H9 (cell line): ENCODE results near the gene DCANP1. TPM values are rescaled to one million over a fixed set of nuclear protein-coding genes. Genes with fewer than 3 reads are reported as not detected.

Experiments used
- DNase-seq: peaks from one replicate; pipeline ENCODE4 v3.0.0-alpha.2; 2017
- H2AFZ ChIP-seq: one replicate; pipeline ENCODE4 v1.6.1; 2013; ENCODE audit warnings: mild to moderate bottlenecking, low read length, control low read depth, moderate library complexity
- H2AK5ac ChIP-seq: 2 replicates; pipeline ENCODE4 v1.6.1; 2013; ENCODE audit warnings: low read length, control low read depth, mixed read lengths; ENCODE audit not compliant: insufficient read length
- H2BK120ac ChIP-seq: one replicate; pipeline ENCODE4 v1.6.1; 2013; ENCODE audit warnings: low read depth, mild to moderate bottlenecking, low read length, control low read depth, inconsistent platforms; ENCODE audit not compliant: poor library complexity, severe bottlenecking
- H2BK12ac ChIP-seq: 2 replicates; pipeline ENCODE4 v1.6.1; 2013; ENCODE audit warnings: low read length, control low read depth, mixed read lengths, low read depth; ENCODE audit not compliant: insufficient read length
- H2BK15ac ChIP-seq: 2 replicates; pipeline ENCODE4 v1.6.1; 2013; ENCODE audit warnings: low read depth, low read length, control low read depth
- H2BK20ac ChIP-seq: one replicate; pipeline ENCODE4 v1.6.1; 2013; ENCODE audit warnings: low read depth, mild to moderate bottlenecking, low read length, control low read depth, inconsistent platforms; ENCODE audit not compliant: poor library complexity, severe bottlenecking
- H2BK5ac ChIP-seq: 2 replicates; pipeline ENCODE4 v1.6.1; 2013; ENCODE audit warnings: low read length, control low read depth, mixed read lengths; ENCODE audit not compliant: insufficient read length
- H3K14ac ChIP-seq: 2 replicates; pipeline ENCODE4 v1.6.1; 2013; ENCODE audit warnings: low read length, control low read depth; ENCODE audit not compliant: insufficient read depth
- H3K18ac ChIP-seq: 2 replicates; pipeline ENCODE4 v1.6.1; 2013; ENCODE audit warnings: low read depth, mild to moderate bottlenecking, mixed read lengths, low read length, control low read depth; ENCODE audit not compliant: insufficient read length
- H3K23ac ChIP-seq: 2 replicates; pipeline ENCODE4 v1.6.1; 2013; ENCODE audit warnings: low read length, control low read depth, mixed read lengths, low read depth; ENCODE audit not compliant: insufficient read length
- H3K23me2 ChIP-seq: 2 replicates; pipeline ENCODE4 v1.6.1; 2013; ENCODE audit warnings: low read depth, mild to moderate bottlenecking, mixed read lengths, low read length, control low read depth; ENCODE audit not compliant: insufficient read length, poor library complexity, severe bottlenecking
- H3K27ac ChIP-seq: 2 replicates; pipeline ENCODE4 v1.5.1; 2013; ENCODE audit warnings: low read length, control low read depth, mixed read lengths, low read depth; ENCODE audit not compliant: insufficient read length
- H3K27me3 ChIP-seq: 2 replicates; pipeline ENCODE4 v1.6.1; 2013; ENCODE audit warnings: low read length, control low read depth, inconsistent platforms; ENCODE audit not compliant: insufficient read depth
- H3K4ac ChIP-seq: 2 replicates; pipeline ENCODE4 v1.6.1; 2013; ENCODE audit warnings: low read depth, mild to moderate bottlenecking, control low read depth, inconsistent platforms, low read length, moderate library complexity
- H3K4me1 ChIP-seq: 2 replicates; pipeline ENCODE4 v1.6.1; 2013; ENCODE audit warnings: low read length, control low read depth, inconsistent platforms; ENCODE audit not compliant: insufficient read depth
- H3K4me2 ChIP-seq: 2 replicates; pipeline ENCODE4 v1.6.1; 2013; ENCODE audit warnings: low read length, control low read depth, mixed read lengths; ENCODE audit not compliant: insufficient read length, insufficient read depth
- H3K56ac ChIP-seq: 2 replicates; pipeline ENCODE4 v1.6.1; 2013; ENCODE audit warnings: low read depth, mild to moderate bottlenecking, mixed read lengths, low read length, control low read depth; ENCODE audit not compliant: insufficient read length
- H3K79me1 ChIP-seq: 2 replicates; pipeline ENCODE4 v1.6.1; 2013; ENCODE audit warnings: low read depth, mild to moderate bottlenecking, moderate library complexity, low read length, control low read depth, inconsistent platforms; ENCODE audit not compliant: insufficient read depth, poor library complexity, severe bottlenecking
- H3K79me2 ChIP-seq: 2 replicates; pipeline ENCODE4 v1.6.1; 2013; ENCODE audit warnings: low read length, control low read depth, inconsistent platforms; ENCODE audit not compliant: insufficient read depth
- H3K9ac ChIP-seq: 2 replicates; pipeline ENCODE4 v1.6.1; 2013; ENCODE audit warnings: low read length, control low read depth, mixed read lengths; ENCODE audit not compliant: insufficient read length; ENCODE audit errors: extremely low read depth
- H3K9me3 ChIP-seq: one replicate; pipeline ENCODE4 v1.6.1; 2013; ENCODE audit warnings: low read depth, low read length, inconsistent platforms; ENCODE audit not compliant: control insufficient read depth
- H3T11ph ChIP-seq: one replicate; pipeline ENCODE4 v1.6.1; 2013; ENCODE audit warnings: mild to moderate bottlenecking, low read length, control low read depth, inconsistent platforms
- H4K20me1 ChIP-seq: one replicate; pipeline ENCODE4 v1.6.1; 2013; ENCODE audit not compliant: control insufficient read depth, insufficient read length, insufficient read depth
- H4K5ac ChIP-seq: 2 replicates; pipeline ENCODE4 v1.6.1; 2013; ENCODE audit warnings: low read depth, mild to moderate bottlenecking, mixed read lengths, low read length, control low read depth; ENCODE audit not compliant: insufficient read length
- H4K8ac ChIP-seq: replicated peaks from 2 replicates; pipeline ENCODE4 v1.6.1; 2013; ENCODE audit warnings: low read length, control low read depth, mixed read lengths, low read depth; ENCODE audit not compliant: insufficient read length
- H4K91ac ChIP-seq: 2 replicates; pipeline ENCODE4 v1.6.1; 2013; ENCODE audit warnings: low read depth, mild to moderate bottlenecking, moderate library complexity, mixed read lengths, low read length, control low read depth; ENCODE audit not compliant: insufficient read length
- H3K27ac Mint-ChIP-seq, 3 experiments: 2 replicates in 2 of 3; 3 replicates in 1 of 3; pipeline ENCODE4 v1.8.0; 2020 to 2021; ENCODE audit warnings: mixed read lengths in 3 of 3, mild to moderate bottlenecking in 1 of 3, moderate library complexity in 1 of 3
- H3K27me3 Mint-ChIP-seq: 2 replicates; pipeline ENCODE4 v1.8.0; 2021; ENCODE audit warnings: low read depth, mild to moderate bottlenecking, moderate library complexity, mixed read lengths
- H3K36me3 Mint-ChIP-seq, 3 experiments: 2 replicates in 2 of 3; 3 replicates in 1 of 3; pipeline ENCODE4 v1.8.0; 2020 to 2021; ENCODE audit warnings: low read depth in 3 of 3, mixed read lengths in 3 of 3; ENCODE audit not compliant: insufficient read depth in 1 of 3
- H3K4me1 Mint-ChIP-seq, 2 experiments: 2 replicates each; pipeline ENCODE4 v1.8.0; 2020; ENCODE audit warnings: mixed read lengths in 2 of 2
- H3K4me3 Mint-ChIP-seq, 2 experiments: 2 replicates in 1 of 2; 3 replicates in 1 of 2; pipeline ENCODE4 v1.8.0; 2020 to 2021; ENCODE audit warnings: mild to moderate bottlenecking in 2 of 2, mixed read lengths in 2 of 2, moderate library complexity in 1 of 2
- H3K9me3 Mint-ChIP-seq, 2 experiments: 2 replicates in 1 of 2; 3 replicates in 1 of 2; pipeline ENCODE4 v1.8.0; 2020; ENCODE audit warnings: mild to moderate bottlenecking in 2 of 2, mixed read lengths in 2 of 2, moderate library complexity in 1 of 2
- CTCF ChIP-seq: fragments of 200-600 bp; sonication (generic); conservative IDR thresholded peaks from 3 replicates; pipeline ENCODE4 v1.8.0; 2021; ENCODE audit warnings: antibody characterized with exemption, mild to moderate bottlenecking
- WGBS: extraction: QIAGEN DNeasy Blood & Tissue Kit; methylation state at CpG from one replicate; pipeline ENCODE4 v1.1.7; 2013; ENCODE audit warnings: missing lambda C conversion rate, low lambda C conversion rate, mixed read lengths; ENCODE audit not compliant: insufficient read length; ENCODE audit errors: extremely low coverage; 5-methylcytosine and 5-hydroxymethylcytosine counted together
- total RNA-seq: library from RNA; stranded (reverse); gene quantifications from 2 replicates; pipeline ENCODE4 v1.2.1, GENCODE V29; 2021

Gene DCANP1
- total RNA-seq, 1 experiment from 2014 or later = not detected

DNA sequence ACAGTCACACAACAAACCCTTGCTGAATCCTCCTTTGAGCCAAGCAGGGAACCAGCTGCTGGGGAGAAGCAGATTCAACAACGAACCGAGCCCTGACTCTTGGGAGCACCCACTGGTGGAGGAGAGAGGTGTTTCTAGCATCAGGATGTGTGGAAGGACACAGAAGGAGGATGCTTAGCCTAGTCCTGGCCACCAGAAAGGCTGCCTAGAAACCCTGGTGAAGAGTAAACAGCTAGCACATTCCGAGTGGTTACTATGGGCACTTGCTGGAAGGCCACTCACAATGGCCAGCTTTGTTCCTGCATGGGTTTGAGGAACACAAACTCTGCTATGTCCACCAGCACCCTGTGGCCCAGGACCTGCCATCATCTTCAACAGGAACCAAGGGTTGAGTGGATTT, 3.2 kb upstream of the DCANP1 start:
- WGBS = no CpG with 5 or more reads among the region's 3 CpGs
- no peaks in the 10 kb centered on the region for H3K9me3 ChIP-seq
- Mint-ChIP-seq H3K27me3 (peaks cover 91% of the 10 kb centered on the region), H3K4me1 (peaks cover 4 to 6% of the 10 kb centered on the region in 2 experiments), H3K36me3 (no peaks in the 10 kb centered on the region), H3K27ac (no peak overlapping the region), H3K9me3 (no peaks in the 10 kb centered on the region; a peak in 1 of 5 replicates), H3K4me3 (no peak overlapping the region)
- no peaks in the 10 kb centered on the region for H3K79me2 ChIP-seq
- H3K56ac ChIP-seq = no peak overlapping the region
- no peak overlapping the region for H2BK120ac ChIP-seq
- H2BK5ac ChIP-seq = no peak overlapping the region
- no peak overlapping the region for H3K4ac ChIP-seq
- no peak overlapping the region for H2BK12ac ChIP-seq
- H2AFZ ChIP-seq = no peak overlapping the region
- no peak overlapping the region for H2AK5ac ChIP-seq
- H3K9ac ChIP-seq = no peak overlapping the region
- peaks cover 2% of the 10 kb centered on the region; the same call in 1 of the 2 replicates for H3K27me3 ChIP-seq
- no peaks in the 10 kb centered on the region for H3K23me2 ChIP-seq
- H3K14ac ChIP-seq = no peak overlapping the region
- H3K79me1 ChIP-seq = no peaks in the 10 kb centered on the region
- no peak overlapping the region for H2BK20ac ChIP-seq
- no peaks in the 10 kb centered on the region for H4K20me1 ChIP-seq
- H3K4me1 ChIP-seq = no peaks in the 10 kb centered on the region
- no peak overlapping the region for H2BK15ac ChIP-seq
- no peak overlapping the region for H4K91ac ChIP-seq
- H3K27ac ChIP-seq = no peak overlapping the region
- no peak overlapping the region for H3T11ph ChIP-seq
- no peak for DNase-seq
- H3K18ac ChIP-seq = no peak overlapping the region
- no peak overlapping the region for H4K8ac ChIP-seq
- H3K23ac ChIP-seq = no peak overlapping the region
- no peak overlapping the region for H4K5ac ChIP-seq
- no peak for TF ChIP-seq CTCF
- H3K4me2 ChIP-seq = no peak overlapping the region
